ENCODE measurements around the gene WTAP. TPM values are rescaled to one million over a fixed set of nuclear protein-coding genes. Genes with fewer than 3 reads are reported as not detected.
"Not testable (repeated sequence)": the region's sequence is repeated elsewhere in the genome, so short reads cannot be mapped to it uniquely, and the experiment has no call there.

WTAP gene
- total RNA-seq: 10 to 100 TPM; 42.1 to 57.4 TPM
- long read RNA-seq, transcript WTAP-202 (8 exons, 3,656 nt): major isoform, 14 of 42 reads
- long read RNA-seq, partial matches to known transcripts: 26 of 42 reads
- long read RNA-seq, other reads (novel, unspliced or antisense): 1 of 42 reads

DNA sequence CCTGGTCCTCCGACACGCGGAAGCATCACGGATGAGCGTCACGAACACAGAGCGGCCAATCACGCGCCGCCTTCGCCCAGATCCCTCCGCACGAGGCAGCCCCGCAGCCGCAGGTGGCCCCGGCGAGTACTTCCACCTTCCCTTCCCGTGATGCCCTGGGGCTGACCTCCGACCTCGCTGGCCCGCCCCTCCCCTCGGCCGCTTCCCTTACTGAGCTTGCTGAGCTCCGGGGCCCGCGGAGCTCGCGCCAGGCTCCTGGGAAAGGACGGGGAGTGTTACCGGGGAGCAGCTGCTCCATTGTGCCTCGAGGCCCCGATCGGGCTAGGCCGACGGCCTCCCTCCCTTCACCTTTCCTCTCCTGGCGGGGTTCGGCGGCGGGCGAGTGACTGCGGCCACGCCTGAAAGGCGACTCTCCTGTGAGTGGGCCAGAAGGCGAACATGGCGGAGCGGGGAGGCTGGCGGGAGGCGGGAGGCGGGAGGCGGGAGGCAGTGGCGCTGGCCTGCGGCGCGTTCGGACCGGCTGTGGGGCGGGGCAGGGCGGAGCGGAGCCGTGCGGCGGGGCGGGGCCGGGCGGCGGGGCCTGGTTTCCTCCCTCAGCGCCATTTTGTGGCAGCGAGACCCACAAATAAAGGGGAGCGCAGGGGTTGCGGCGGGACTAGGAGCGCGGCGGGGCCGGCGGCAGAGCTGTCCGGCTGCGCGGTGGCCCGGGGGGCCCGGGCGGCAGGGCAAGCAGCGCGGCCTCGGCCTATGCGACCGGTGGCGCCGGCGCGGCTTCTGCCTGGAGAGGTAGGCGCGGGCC, at the start of gene WTAP:
Gene WTAP (plus strand): TSS at position 589 of the 799 bp plus-strand sequence. CDS start 8,760 bp downstream, outside the sequence.
- intact Hi-C loops (cut with DNase I): loop anchor here in 1 of 2 donors (1.0 kb wide), 1 partner anchor 33 kb away; no protein-coding TSS in a partner anchor
- peak; percentile 97 for ATAC-seq
- peak; percentile 96 for DNase-seq

- ATAC-seq (peak in 1 of 2 donors; percentile 25), DNase-seq (no peak)
- intact Hi-C loops (cut with DNase I): no loop called here
These were observed 49.7 kb upstream of the WTAP start for GRCh38 chr6:159677506-159678165.

- DNase-seq (no peak), ATAC-seq (peak in 1 of 2 donors; percentile 12)
- intact Hi-C loops (cut with DNase I): no loop called here
These were observed 48.7 kb upstream of the WTAP start for GRCh38 chr6:159678574-159678973.

DNA sequence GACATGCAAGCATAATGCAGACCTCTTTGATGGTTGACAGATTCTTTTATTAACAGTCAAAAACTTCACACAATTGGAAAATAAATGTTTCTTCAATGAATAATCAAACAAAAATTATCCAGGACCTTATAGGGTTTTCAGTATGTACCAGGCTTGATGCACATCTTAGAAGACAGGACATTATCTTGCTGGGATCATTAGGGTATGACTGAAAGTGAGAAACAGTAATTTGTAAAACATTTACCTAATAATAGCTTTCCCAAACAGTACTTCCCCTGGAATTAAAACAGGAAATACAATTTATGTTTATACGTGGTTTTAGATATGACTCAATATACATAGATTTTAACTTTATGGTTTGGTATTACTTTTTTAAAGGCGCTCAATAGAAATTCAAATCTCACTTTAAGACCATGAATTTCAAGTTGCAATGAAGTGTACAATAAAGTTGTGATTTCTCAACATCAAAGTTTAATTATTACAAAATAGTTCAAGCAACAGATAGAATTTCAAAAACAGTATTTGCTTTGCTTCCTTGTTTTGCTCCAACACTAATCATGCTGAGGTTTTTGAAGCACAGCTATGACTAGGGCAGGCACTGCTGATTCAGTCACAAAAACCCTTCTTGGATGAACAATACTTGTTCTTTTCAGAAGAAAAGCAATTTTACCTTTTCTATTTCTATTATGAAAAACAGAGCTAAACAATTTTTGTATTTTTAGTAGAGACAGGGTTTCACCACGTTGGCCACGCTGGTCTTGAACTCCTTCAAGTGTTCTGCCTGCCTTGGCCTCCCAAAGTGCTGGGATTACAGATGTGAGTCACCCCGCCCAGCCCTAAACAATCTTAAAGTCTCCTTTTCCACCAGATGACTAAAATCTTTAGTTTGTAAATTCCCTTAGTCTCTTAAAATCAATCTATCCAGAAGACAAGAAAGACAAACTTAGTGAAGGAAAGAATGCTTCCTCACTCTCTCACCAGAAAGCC, 47.9 kb upstream of the WTAP start:
- no peak for DNase-seq
- no peak for ATAC-seq
- intact Hi-C loops (cut with DNase I): no loop called here

- DNase-seq (no peak), ATAC-seq (no peak)
- intact Hi-C loops (cut with DNase I): no loop called here
These were observed 47.2 kb upstream of the WTAP start for GRCh38 chr6:159680104-159680503.

- intact Hi-C loops (cut with DNase I): no loop called here
- ATAC-seq: no peak
- no peak for DNase-seq
These were observed 46.0 kb upstream of the WTAP start for GRCh38 chr6:159681191-159681880.

DNA sequence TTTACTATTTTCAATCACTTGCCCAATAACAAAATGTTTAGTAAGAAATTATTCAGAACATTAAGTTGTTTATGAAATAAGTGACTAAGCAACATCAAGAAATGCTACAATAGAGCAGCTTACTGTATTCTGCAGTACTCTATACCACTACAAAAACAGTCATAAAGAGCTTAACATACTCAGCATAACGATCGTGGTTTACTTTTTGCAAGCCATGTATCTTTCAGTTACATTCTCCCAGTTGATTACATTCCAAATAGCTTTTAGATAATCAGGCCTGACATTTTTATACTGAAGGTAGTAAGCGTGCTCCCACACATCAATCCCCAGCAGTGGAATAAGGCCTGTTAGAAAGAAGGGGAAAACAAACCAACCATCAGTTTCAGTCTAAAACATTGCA, 45.0 kb upstream of the WTAP start:
- no peak for ATAC-seq
- intact Hi-C loops (cut with DNase I): no loop called here
- no peak for DNase-seq

DNA sequence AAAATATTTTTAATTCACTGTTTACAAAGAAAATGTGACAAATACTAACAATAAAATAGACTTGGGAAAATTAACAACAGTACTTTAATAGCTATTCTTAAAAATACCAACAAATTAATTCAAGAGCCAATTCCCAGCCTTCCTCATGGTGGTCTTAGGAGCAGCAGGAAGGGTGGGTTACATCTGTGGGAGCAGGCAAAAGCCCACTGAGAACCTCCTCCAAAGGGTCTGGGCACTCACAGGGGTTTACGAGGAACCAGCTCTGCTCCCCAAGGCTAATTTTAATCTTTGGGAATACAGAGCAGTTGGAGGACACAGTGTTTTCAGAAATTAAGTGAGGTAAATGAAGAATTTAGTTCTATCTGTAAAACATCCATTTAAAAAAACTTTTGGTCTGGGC, 44.5 kb upstream of the WTAP start:
- no peak for DNase-seq
- no peak for ATAC-seq
- intact Hi-C loops (cut with DNase I): no loop called here

- DNase-seq (no peak), ATAC-seq (no peak)
- intact Hi-C loops (cut with DNase I): no loop called here
These were observed 43.3 kb upstream of the WTAP start for GRCh38 chr6:159684013-159684304.

DNA sequence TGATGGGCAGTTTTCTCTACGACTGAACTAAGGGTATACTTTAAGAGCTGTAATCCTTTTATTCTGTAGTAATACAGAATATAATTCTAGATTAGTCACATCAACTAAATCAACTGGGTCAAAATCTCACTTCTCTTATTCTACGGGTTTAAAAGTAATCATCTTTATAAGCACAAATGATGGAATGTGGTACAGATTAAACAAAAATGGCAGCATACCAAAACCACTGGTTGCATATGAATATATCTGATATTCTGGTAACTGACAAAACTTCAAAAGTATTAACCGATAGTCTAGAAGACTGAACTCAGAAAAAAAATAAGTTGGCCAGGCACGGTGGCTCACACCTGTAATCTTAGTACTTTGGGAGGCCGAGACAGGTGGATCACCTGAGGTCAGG, 41.3 kb upstream of the WTAP start:
- no peak for ATAC-seq
- no peak for DNase-seq
- intact Hi-C loops (cut with DNase I): no loop called here

GRCh38 chr6:159686703-159687102, 40.6 kb upstream of the WTAP start:
- no peak for ATAC-seq
- intact Hi-C loops (cut with DNase I): no loop called here
- DNase-seq: no peak

GRCh38 chr6:159687341-159687740, 40.0 kb upstream of the WTAP start:
- intact Hi-C loops (cut with DNase I): no loop called here
- no peak for ATAC-seq
- no peak for DNase-seq

- intact Hi-C loops (cut with DNase I): no loop called here
- DNase-seq: no peak
- ATAC-seq: no peak
These were observed 38.9 kb upstream of the WTAP start for GRCh38 chr6:159688266-159688905.

GRCh38 chr6:159689001-159689400, 38.3 kb upstream of the WTAP start:
- ATAC-seq: no peak
- DNase-seq: no peak
- intact Hi-C loops (cut with DNase I): no loop called here

DNA sequence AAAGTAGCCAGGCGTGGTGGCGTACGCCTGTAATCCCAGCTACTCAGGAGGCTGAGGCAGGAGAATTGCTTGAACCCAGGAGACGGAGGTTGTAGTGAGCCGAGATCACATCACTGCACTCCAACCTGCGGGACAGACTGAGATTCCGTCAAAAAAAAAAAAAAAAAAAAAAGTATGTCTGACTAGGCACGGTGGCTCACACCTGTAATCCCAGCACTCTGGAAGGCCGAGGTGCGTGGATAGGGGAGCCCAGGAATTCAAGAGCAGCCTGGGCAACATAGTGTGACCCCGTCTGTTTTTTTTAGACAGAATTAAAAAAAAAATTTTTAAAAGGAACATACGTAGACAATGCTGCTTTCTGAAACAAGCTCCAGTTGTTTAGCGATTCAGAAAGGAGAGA, 37.2 kb upstream of the WTAP start:
- DNase-seq; ATAC-seq; intact Hi-C loops (cut with DNase I): not testable (repeated sequence)

DNA sequence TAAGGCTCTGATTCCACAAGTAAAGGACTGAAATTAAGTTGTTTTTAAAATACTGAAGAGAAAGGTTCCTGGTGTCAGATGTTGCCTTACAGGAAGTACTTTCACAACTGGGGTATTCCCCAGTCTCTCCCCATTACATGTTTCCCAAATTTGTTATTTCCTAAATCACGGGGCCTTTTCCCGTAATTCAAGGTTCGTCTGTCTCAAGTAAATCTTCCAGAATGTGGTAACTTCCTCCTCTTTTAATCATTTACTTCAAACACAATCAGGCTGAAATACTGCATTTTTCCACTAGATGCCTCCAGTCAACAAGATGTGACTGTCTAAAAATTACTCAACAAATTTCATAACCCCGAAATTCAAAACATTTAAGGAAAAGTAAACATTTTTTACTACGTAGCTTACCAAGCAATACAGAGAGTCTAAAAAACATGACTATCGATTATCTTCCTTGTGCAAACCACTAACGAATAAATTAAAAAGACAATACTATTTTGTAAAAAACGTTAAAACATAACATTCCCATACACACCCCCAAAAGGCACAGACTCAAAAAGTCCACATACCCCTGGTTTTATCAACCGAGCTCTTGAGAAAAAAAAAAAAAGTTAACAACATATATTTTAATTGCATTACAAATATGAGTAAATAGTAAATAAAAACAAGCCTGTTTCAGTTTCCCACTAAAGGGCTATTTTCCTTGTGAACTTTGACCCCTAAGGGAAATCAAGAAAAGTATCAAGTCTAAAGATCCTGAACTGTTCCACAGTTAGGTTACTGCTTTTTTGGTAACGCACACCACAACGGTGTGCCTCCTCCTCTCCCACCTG, 36.0 kb upstream of the WTAP start:
- intact Hi-C loops (cut with DNase I): no loop called here
- DNase-seq: no peak
- ATAC-seq: no peak

- no peak for ATAC-seq
- intact Hi-C loops (cut with DNase I): loop anchor here in 1 of 2 donors (2.0 kb wide), 1 partner anchor 97 kb away; the partner anchor contains the start of gene TCP1
- DNase-seq: no peak
These were observed 35.4 kb upstream of the WTAP start for GRCh38 chr6:159691963-159692287.
